HG03469 (cell line): ENCODE data around the gene TAMM41.
"Not testable (repeated sequence)": the region's sequence is repeated elsewhere in the genome, so short reads cannot be mapped to it uniquely, and the experiment has no call there.

Experiments
- ATAC-seq: cut with Tn5 transposase; IDR thresholded peaks from one replicate; pipeline ENCODE4 v1.9.1; 2021; ENCODE audit warnings: mild to moderate bottlenecking, moderate library complexity, moderate number of reproducible peaks; ENCODE audit not compliant: unreplicated experiment

Gene TAMM41

GRCh38 chr3:11818033-11818432, 28.7 kb downstream of the TAMM41 start:
- no peak for ATAC-seq

- no peak for ATAC-seq
These were observed 31.6 kb downstream of the TAMM41 start for GRCh38 chr3:11815111-11815510.

- no peak for ATAC-seq
These were observed 32.0 kb downstream of the TAMM41 start for GRCh38 chr3:11814663-11815062.

GRCh38 chr3:11810276-11810675, 36.4 kb downstream of the TAMM41 start:
- no peak for ATAC-seq

GRCh38 chr3:11808231-11808630, 38.5 kb downstream of the TAMM41 start:
- no peak for ATAC-seq

- ATAC-seq, result no peak
These were observed 39.0 kb downstream of the TAMM41 start for GRCh38 chr3:11807686-11808085.

- no peak for ATAC-seq
These were observed 41.0 kb downstream of the TAMM41 start for GRCh38 chr3:11805716-11806115.

GRCh38 chr3:11803977-11804892, 42.5 kb downstream of the TAMM41 start:
- ATAC-seq, result peak; percentile 67

- no peak for ATAC-seq
These were observed 46.9 kb downstream of the TAMM41 start for GRCh38 chr3:11799791-11800190.

- ATAC-seq, result no peak
These were observed 51.8 kb downstream of the TAMM41 start for GRCh38 chr3:11794927-11795326.

GRCh38 chr3:11791339-11792200, 55.1 kb downstream of the TAMM41 start:
- ATAC-seq, result no peak

- ATAC-seq, result no peak
These were observed 57.3 kb downstream of the TAMM41 start for GRCh38 chr3:11789412-11789811.

GRCh38 chr3:11784971-11785377, 61.7 kb downstream of the TAMM41 start:
- ATAC-seq, result no peak

- no peak for ATAC-seq
These were observed 66.3 kb downstream of the TAMM41 start for GRCh38 chr3:11780341-11780740.

- ATAC-seq, result no peak
These were observed 67.1 kb downstream of the TAMM41 start for GRCh38 chr3:11779626-11780025.

- no peak for ATAC-seq
These were observed 68.4 kb downstream of the TAMM41 start for GRCh38 chr3:11778248-11778647.

- no peak for ATAC-seq
These were observed 70.3 kb downstream of the TAMM41 start for GRCh38 chr3:11776346-11776745.

- no peak for ATAC-seq
These were observed 71.2 kb downstream of the TAMM41 start for GRCh38 chr3:11775493-11775892.

- no peak for ATAC-seq
These were observed 72.3 kb downstream of the TAMM41 start for GRCh38 chr3:11774296-11774877.

- ATAC-seq, result not testable (repeated sequence)
These were observed 74.8 kb downstream of the TAMM41 start for GRCh38 chr3:11771931-11772330.
